NCI-H1092 (cell line): ENCODE results near the gene ARHGEF38.
"Not testable (repeated sequence)": the region's sequence is repeated elsewhere in the genome, so short reads cannot be mapped to it uniquely, and the experiment has no call there.

Experiments used
- DNase-seq: peaks from one replicate; lab custom pipeline; 2025; lab: John Stamatoyannopoulos, UW

ARHGEF38 gene

GRCh38 chr4:105714932-105715331, 162.5 kb downstream of the ARHGEF38 start:
- DNase-seq: no peak

- DNase-seq: no peak
Observed at GRCh38 chr4:105715692-105716278, 163.4 kb downstream of the ARHGEF38 start.

GRCh38 chr4:105719204-105719603, 166.8 kb downstream of the ARHGEF38 start:
- DNase-seq: no peak

GRCh38 chr4:105725623-105726022, 173.2 kb downstream of the ARHGEF38 start:
- DNase-seq: no peak

GRCh38 chr4:105729895-105730294, 177.5 kb downstream of the ARHGEF38 start:
- not testable (repeated sequence) for DNase-seq
